Measurements from ENCODE around the gene PCNX2. TPM values are rescaled to one million over a fixed set of nuclear protein-coding genes. Genes with fewer than 3 reads are reported as not detected.
A peak's percentile ranks its signal among the peaks of the same experiment; 100 is the strongest.

Gene PCNX2
- total and polyA plus RNA-seq, 2 experiments from 2014 or later = 42.9 to 88.3 TPM

GRCh38 chr1:233340966-233341516 lies 45.5 kb upstream of the PCNX2 start:
- Histone ChIP-seq H3K36me3 (ENCODE audit: insufficient read depth) (no peaks in the 10 kb centered on the region), H2AFZ (no peak overlapping the region), H3K27ac (ENCODE audit: low read depth) (0 out of 2 replicates have a peak overlapping the region, but pooled peaks have one; percentile 17), H3K27me3 (ENCODE audit: insufficient read depth) (no peaks in the 10 kb centered on the region), H4K20me1 (replicated peaks; ENCODE audit: insufficient read depth) (0 out of 2 replicates have a peak, but pooled peaks cover 5% of the 10 kb centered on the region), H3K4me1 (ENCODE audit: insufficient read depth) (peaks cover 35% of the 10 kb centered on the region; the same call in 1 of the 2 replicates), H3K4me3 (no peak overlapping the region), H3K79me2 (replicated peaks; ENCODE audit: insufficient read depth) (peaks cover 92% of the 10 kb centered on the region), H3F3A (replicated peaks; ENCODE audit: low read depth) (no peaks in the 10 kb centered on the region), H3K9me2 (ENCODE audit: insufficient read depth) (no peaks in the 10 kb centered on the region), H3K4me2 (no peak overlapping the region)
- Mint-ChIP-seq H3K36me3 (ENCODE audit: low read depth) (peaks cover 11% of the 10 kb centered on the region), H3K9me3 (peaks cover 13% of the 10 kb centered on the region; the same call in 2 of the 3 replicates), H3K4me3 (no peak overlapping the region), H3K4me1 (peaks cover 35% of the 10 kb centered on the region), H3K27me3 (ENCODE audit: insufficient read depth, low read depth, poor library complexity) (peaks cover 4% of the 10 kb centered on the region), H3K27ac (no peak overlapping the region)
- TF ChIP-seq ZNF462 (CRISPR knock-in tag; IDR thresholded peaks at IDR 0.05) (no peak), ZNF114 (CRISPR knock-in tag; IDR thresholded peaks at IDR 0.05) (no peak), EZH2phosphoT487 (IDR thresholded peaks at IDR 0.05; ENCODE audit: unreplicated experiment) (no peak), REST (IDR thresholded peaks at IDR 0.05; ENCODE audit: unreplicated experiment) (no peak), STAT1 (IDR thresholded peaks at IDR 0.05; ENCODE audit: unreplicated experiment) (no peak), JUNB (IDR thresholded peaks at IDR 0.05; ENCODE audit: unreplicated experiment) (no peak), CTCF (conservative IDR thresholded peaks at IDR 0.05; ENCODE audit: low read depth in 2 of 2) (no peak), CREB1 (CRISPR knock-in tag; IDR thresholded peaks at IDR 0.05; ENCODE audit: low read depth) (no peak), POLR2AphosphoS5 (IDR thresholded peaks at IDR 0.05; ENCODE audit: low read depth) (no peak), ZNF331 (CRISPR knock-in tag; IDR thresholded peaks at IDR 0.05; ENCODE audit: low read depth) (no peak)
- DNase-seq (ENCODE audit: low spot score) (no peak), ATAC-seq (peak; percentile 29; the same call in 2 of the 3 replicates)
